Muscle layer of duodenum (tissue), 2 donors: ENCODE measurements around the gene NECAP2.
"Not testable (repeated sequence)": the region's sequence is repeated elsewhere in the genome, so short reads cannot be mapped to it uniquely, and the experiment has no call there.

Experiments used
- H3K27ac ChIP-seq: one replicate; pipeline ENCODE4 v1.7.0; 2013; ENCODE audit warnings: mild to moderate bottlenecking, low read length
- H3K27me3 ChIP-seq: one replicate; pipeline ENCODE4 v1.7.0; 2013; ENCODE audit warnings: low read depth, mild to moderate bottlenecking, control low read depth, low read length
- H3K36me3 ChIP-seq, 2 donors: one replicate each; pipeline ENCODE4 v1.7.0; 2013; ENCODE audit warnings: low read length in 2 of 2, control low read depth in 1 of 2, mild to moderate bottlenecking in 1 of 2; ENCODE audit not compliant: insufficient read depth in 2 of 2, control insufficient read depth in 1 of 2
- H3K4me1 ChIP-seq, 2 donors: one replicate each; pipeline ENCODE4 v1.7.0; 2013; ENCODE audit warnings: low read length in 2 of 2, mild to moderate bottlenecking in 2 of 2, control low read depth in 1 of 2, moderate library complexity in 1 of 2; ENCODE audit not compliant: insufficient read depth in 2 of 2, control insufficient read depth in 1 of 2
- H3K4me3 ChIP-seq, 2 donors: one replicate each; pipeline ENCODE4 v1.7.0; 2013; ENCODE audit warnings: low read length in 2 of 2, low read depth in 1 of 2, mild to moderate bottlenecking in 1 of 2
- H3K9me3 ChIP-seq, 2 donors: one replicate each; pipeline ENCODE4 v1.7.0; 2013; ENCODE audit warnings: low read length in 2 of 2, control low read depth in 1 of 2, mild to moderate bottlenecking in 1 of 2; ENCODE audit not compliant: control insufficient read depth in 1 of 2
- donor health status: healthy.

NECAP2 gene

DNA sequence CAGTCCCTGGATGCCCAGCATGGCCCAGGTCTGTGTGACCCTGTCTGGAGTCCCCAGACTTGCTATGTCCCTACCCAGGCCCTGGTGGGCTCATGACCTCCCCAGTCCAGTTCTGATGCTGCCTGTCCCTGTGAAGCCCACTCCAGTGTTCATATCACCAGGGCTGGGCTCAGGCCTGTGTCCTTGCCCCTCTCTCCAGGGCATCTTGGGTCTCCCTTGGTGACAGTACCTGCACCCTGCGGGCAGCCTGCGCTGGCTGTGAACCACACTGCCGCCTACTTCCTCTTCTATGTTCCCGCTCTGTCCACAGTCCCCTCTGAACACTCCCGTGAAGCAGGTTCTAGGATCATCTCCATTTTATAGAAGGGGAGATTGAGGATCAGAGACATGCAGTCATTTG lies 60.5 kb downstream of the NECAP2 start:
- H3K4me1 ChIP-seq, H3K4me3 ChIP-seq: not testable (repeated sequence)

DNA sequence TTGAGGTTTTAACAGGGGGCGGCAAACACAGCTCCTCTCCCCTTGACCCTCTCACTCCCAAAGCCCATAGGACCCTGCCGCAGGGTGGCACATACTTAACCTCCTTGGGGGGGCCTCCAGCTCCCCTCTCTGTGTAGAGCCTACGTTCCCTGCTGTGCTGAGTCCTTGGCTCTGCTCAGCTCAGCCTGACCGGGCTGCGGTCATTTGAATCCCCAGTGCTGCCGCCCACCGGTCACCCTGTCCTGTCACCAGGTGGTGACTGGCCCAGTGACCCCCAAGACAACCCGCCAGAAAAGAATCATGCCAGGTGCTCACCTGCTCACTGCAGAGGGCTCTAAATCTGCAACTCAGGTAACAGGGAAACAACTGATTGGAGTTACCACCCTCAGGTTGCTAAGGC lies 60.9 kb downstream of the NECAP2 start:
- H3K27me3 ChIP-seq, H3K36me3 ChIP-seq, H3K4me1 ChIP-seq, H3K9me3 ChIP-seq, H3K4me3 ChIP-seq, H3K27ac ChIP-seq: not testable (repeated sequence)

More for the DNA sequence above, 60.5 kb downstream of the NECAP2 start:
- H3K9me3 ChIP-seq, H3K27ac ChIP-seq, H3K27me3 ChIP-seq, H3K36me3 ChIP-seq: not testable (repeated sequence)

DNA sequence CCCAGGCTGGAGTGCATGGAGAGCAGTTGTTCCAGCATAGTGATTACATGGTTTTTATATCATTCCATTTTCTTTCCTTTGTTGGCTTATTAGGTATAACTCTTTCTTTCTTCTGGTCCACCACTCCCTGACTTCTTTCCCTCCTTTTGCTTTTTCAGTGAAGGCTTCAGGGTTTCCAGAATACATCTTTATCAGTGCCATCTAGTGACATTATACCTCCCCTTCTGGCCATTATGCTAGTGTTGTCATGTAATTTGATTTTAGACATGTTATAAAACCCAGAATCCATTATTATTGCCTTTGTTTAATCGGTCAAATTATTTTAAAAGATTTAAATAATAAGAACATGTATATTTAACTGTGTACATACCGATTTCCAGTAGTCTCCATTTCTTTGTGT lies 63.0 kb downstream of the NECAP2 start:
- Histone ChIP-seq H3K27me3 (no peaks in the 10 kb centered on the region), H3K27ac (no peak overlapping the region), H3K9me3 (no peaks in the 10 kb centered on the region), H3K4me1 (no peaks in the 10 kb centered on the region), H3K4me3 (no peak overlapping the region), H3K36me3 (no peaks in the 10 kb centered on the region)

DNA sequence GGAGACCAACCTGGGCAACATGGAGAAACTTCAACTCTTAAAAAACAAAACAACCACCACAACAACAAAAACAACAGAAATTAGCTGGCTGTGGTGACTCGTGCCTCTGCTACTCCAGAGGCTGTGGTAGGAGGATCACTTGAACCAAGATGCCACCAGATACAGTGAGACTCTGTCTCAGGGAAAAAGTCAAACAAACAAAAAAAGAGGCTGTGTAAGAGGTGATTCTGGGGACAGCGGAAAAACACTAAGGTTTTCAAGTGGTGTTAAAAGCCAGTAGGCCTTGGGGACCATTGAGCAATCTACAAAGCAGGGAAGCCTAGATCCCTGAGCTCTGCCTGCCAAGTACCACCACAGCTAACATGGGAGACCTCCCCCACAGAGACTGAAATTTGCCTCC lies 65.3 kb downstream of the NECAP2 start:
- H3K27me3 ChIP-seq, H3K27ac ChIP-seq, H3K4me3 ChIP-seq, H3K36me3 ChIP-seq, H3K4me1 ChIP-seq, H3K9me3 ChIP-seq: not testable (repeated sequence)

DNA sequence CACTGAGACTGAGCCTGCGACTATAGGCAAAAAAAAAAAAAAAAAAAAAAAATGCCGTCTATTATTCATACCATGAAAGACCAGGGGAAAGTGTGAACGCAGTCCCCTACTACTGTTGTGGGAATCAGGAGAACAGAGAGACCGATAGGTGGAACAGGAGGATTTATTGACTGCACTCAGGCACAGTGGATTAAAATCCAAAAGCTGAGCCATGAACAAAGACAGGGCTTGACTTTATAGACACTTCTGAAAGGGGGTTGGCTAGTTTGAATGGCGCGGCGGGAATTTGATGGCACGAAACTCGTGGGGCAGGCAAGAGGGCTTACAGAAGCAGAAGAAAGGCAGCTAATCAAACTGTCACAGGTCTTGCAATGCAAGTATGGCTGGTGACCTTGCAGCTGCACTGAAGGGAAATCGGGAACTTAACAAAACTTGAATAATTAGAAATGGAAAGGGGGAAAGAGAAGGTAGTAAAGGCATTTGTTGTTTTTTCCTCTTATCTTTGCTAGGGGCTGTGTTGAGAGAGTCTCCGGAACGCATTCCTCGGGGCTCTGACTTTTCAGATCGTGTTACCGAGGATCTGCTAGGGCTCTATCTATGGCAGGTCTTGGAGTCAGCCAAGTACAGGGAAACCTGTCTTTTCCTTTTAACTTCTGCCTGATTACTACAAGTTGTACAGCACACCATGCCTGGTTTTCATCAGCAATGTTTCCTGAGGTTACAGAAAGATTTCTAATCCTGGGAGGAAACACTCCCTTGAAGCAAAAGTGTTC lies 66.0 kb downstream of the NECAP2 start:
- not testable (repeated sequence) for H3K36me3 ChIP-seq, H3K9me3 ChIP-seq, H3K4me1 ChIP-seq, H3K27me3 ChIP-seq, H3K4me3 ChIP-seq, H3K27ac ChIP-seq

DNA sequence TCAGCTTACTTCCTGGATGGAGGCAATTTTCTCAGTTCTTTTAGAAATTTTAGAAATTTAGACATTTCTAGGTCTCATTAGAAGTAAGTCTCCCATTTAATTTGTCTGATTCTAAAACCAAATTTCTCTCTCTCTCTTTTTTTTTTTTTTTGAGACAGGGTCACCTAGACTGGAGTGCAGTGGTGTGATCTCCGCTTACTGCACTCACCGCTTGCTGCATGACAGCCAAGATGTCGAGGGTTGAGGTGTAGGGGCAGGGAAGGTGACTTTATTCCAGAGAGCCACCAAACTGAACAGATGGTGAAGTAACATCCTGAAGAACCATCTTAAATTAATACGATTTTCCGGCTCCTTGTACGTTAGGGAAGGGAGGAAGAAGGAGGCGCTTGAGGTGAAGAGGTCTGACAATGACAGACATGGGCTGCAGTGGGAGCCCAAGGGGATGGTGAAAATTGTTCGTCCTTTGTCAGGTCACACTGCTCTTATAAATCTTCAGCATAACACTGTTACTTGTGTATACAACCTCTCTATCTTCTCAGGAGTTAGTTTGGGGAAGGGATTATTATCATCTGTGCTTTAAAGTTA lies 68.4 kb downstream of the NECAP2 start:
- H3K27ac ChIP-seq, H3K27me3 ChIP-seq, H3K4me3 ChIP-seq, H3K4me1 ChIP-seq, H3K36me3 ChIP-seq, H3K9me3 ChIP-seq: not testable (repeated sequence)
